Esophagus squamous epithelium (tissue), 5 donors: ENCODE results near the gene FABP2. TPM values are rescaled to one million over a fixed set of nuclear protein-coding genes. Genes with fewer than 3 reads are reported as not detected.

Source experiments
- DNase-seq: peaks from one replicate; lab custom pipeline; 2025; lab: John Stamatoyannopoulos, UW
- H3K27ac ChIP-seq, 4 donors: fragments of 200-600 bp; sonication (generic); one replicate each; pipeline ENCODE4 v1.5.1; 2016 to 2019; ENCODE audit warnings: mild to moderate bottlenecking in 1 of 4
- H3K27me3 ChIP-seq, 4 donors: fragments of 200-600 bp; sonication (generic); 1 replicate in 3 of 4; 2 replicates in 1 of 4; pipeline versions ENCODE4 v1.5.1 to v1.6.0; 2017 to 2021; ENCODE audit warnings: antibody characterized with exemption in 1 of 4
- H3K36me3 ChIP-seq, 3 donors: fragments of 200-600 bp; sonication (generic); one replicate each; pipeline ENCODE4 v1.5.1; 2016 to 2019
- H3K4me1 ChIP-seq, 3 donors: fragments of 200-600 bp; sonication (generic); one replicate each; pipeline ENCODE4 v1.5.1; 2017 to 2019
- H3K4me3 ChIP-seq, 4 donors: fragments of 200-600 bp; sonication (generic); 1 replicate in 3 of 4; 2 replicates in 1 of 4; pipeline ENCODE4 v1.5.1; 2016 to 2019; ENCODE audit warnings: mild to moderate bottlenecking in 2 of 4, moderate library complexity in 1 of 4
- H3K9me3 ChIP-seq, 3 donors: fragments of 200-600 bp; sonication (generic); one replicate each; pipeline ENCODE4 v1.5.1; 2016 to 2019
- CTCF ChIP-seq, 6 experiments: fragments of 450-650 bp in 4 of 6; fragments of 200-600 bp in 2 of 6; sonication (generic) in 2 of 6; IDR thresholded peaks; one replicate each; pipeline ENCODE4 v1.5.1; 2016 to 2019; ENCODE audit warnings: antibody characterized with exemption in 6 of 6, mild to moderate bottlenecking in 4 of 6, moderate library complexity in 4 of 6
- POLR2A ChIP-seq, 4 donors: fragments of 450-650 bp; IDR thresholded peaks; one replicate each; pipeline ENCODE4 v1.6.1; 2017; ENCODE audit warnings: antibody characterized with exemption in 4 of 4, mild to moderate bottlenecking in 4 of 4, moderate library complexity in 3 of 4
- WGBS, 2 donors: methylation state at CpG; one replicate each; pipeline ENCODE4 v1.1.5; 2018; 5-methylcytosine and 5-hydroxymethylcytosine counted together
- intact Hi-C: fragments of 100-400 bp; cut with DNase I; formaldehyde crosslinking; loops from one replicate; pipeline ENCODE4 v1.15.0; 2022
- small RNA-seq, 4 donors: library from RNA; depleted of rRNA; stranded (forward); fragments of <200 nt; gene quantifications; one replicate each; pipeline ENCODE3, GENCODE V24; 2016
- total RNA-seq, 4 donors: library from RNA; depleted of rRNA; stranded (reverse); fragments of >200 nt; gene quantifications; one replicate each; pipeline ENCODE4 v1.1.0, GENCODE V29; 2016
- donor health status: DM: yes; HTN: yes; CAD: no.

The FABP2 gene
- total RNA-seq, 4 donors from 2014 or later: not detected

- no peak overlapping the region for H3K27ac ChIP-seq
Measured at GRCh38 chr4:119271361-119272085, 50.4 kb downstream of the FABP2 start.

GRCh38 chr4:119268466-119268865, 53.5 kb downstream of the FABP2 start:
- no peaks in the 10 kb centered on the region for H3K9me3 ChIP-seq
- no peaks in the 10 kb centered on the region for H3K27me3 ChIP-seq
- 52 to 57% methylated on average over 3 of the region's 3 CpGs for WGBS, 2 donors
- H3K27ac ChIP-seq: no peak overlapping the region
- no peak for DNase-seq
- intact Hi-C loops: no loop called here
- TF ChIP-seq POLR2A (IDR thresholded peaks at IDR 0.05) (no peak), CTCF (IDR thresholded peaks at IDR 0.05) (no peak)
- H3K4me1 ChIP-seq: no peaks in the 10 kb centered on the region
- H3K36me3 ChIP-seq: peaks cover 0 to 95% (median 0%) of the 10 kb centered on the region in 3 donors
- no peak overlapping the region for H3K4me3 ChIP-seq

More at GRCh38 chr4:119271361-119272085, 50.4 kb downstream of the FABP2 start:
- no peaks in the 10 kb centered on the region for H3K9me3 ChIP-seq
- no peak overlapping the region for H3K4me3 ChIP-seq
- H3K36me3 ChIP-seq: peaks cover 0 to 77% (median 0%) of the 10 kb centered on the region in 3 donors
- DNase-seq: no peak
- 74 to 87% methylated on average over 6 of the region's 6 CpGs for WGBS, 2 donors
- no peaks in the 10 kb centered on the region for H3K27me3 ChIP-seq
- intact Hi-C loops: no loop called here
- no peaks in the 10 kb centered on the region for H3K4me1 ChIP-seq
- TF ChIP-seq POLR2A (IDR thresholded peaks at IDR 0.05) (no peak), CTCF (IDR thresholded peaks at IDR 0.05) (no peak)

Small RNAs within 50 kb of the gene (small RNA-seq; reads per million reads assigned to genes)
- 0 reads per million in 4 donors for gene RNU4-33P

Other genes starting within 250 kb of the FABP2 start
- gene MYOZ2, start 186.3 kb downstream of the FABP2 start, total RNA-seq: not detected
- gene USP53, start 109.4 kb downstream of the FABP2 start, total RNA-seq: 10 to 100 TPM; 21.9 to 71.5 (median 29.9) TPM